GM23248 (cell line): ENCODE measurements around the gene TMPRSS11A. TPM values are rescaled to one million over a fixed set of nuclear protein-coding genes. Genes with fewer than 3 reads are reported as not detected.

ENCODE experiments used
- DNase-seq: peaks from one replicate; pipeline ENCODE4 v3.0.0-alpha.2; 2015
- H2AFZ ChIP-seq: fragments of 200-600 bp; sonication (generic); 2 replicates; pipeline ENCODE4 v1.6.1; 2016; ENCODE audit warnings: antibody characterized with exemption
- H3F3A ChIP-seq: fragments of 200-600 bp; sonication (generic); 2 replicates; pipeline ENCODE4 v1.6.1; 2016; ENCODE audit warnings: mild to moderate bottlenecking, antibody characterized with exemption, mixed run types; ENCODE audit not compliant: insufficient read depth
- H3K27ac ChIP-seq: fragments of 200-600 bp; sonication (generic); 2 replicates; pipeline ENCODE4 v1.5.1; 2016; ENCODE audit warnings: mild to moderate bottlenecking
- H3K27me3 ChIP-seq: fragments of 200-600 bp; sonication (generic); replicated peaks from 2 replicates; pipeline ENCODE4 v1.6.1; 2016; ENCODE audit warnings: mild to moderate bottlenecking; ENCODE audit not compliant: insufficient read depth
- H3K36me3 ChIP-seq: fragments of 200-600 bp; sonication (generic); 2 replicates; pipeline ENCODE4 v1.6.1; 2016; ENCODE audit warnings: low read depth, mild to moderate bottlenecking
- H3K4me1 ChIP-seq: fragments of 200-600 bp; sonication (generic); 2 replicates; pipeline ENCODE4 v1.6.1; 2016; ENCODE audit warnings: mild to moderate bottlenecking; ENCODE audit not compliant: insufficient read depth
- H3K4me2 ChIP-seq: fragments of 200-600 bp; sonication (generic); one replicate; pipeline ENCODE4 v1.6.1; 2016; ENCODE audit warnings: mild to moderate bottlenecking; ENCODE audit not compliant: unreplicated experiment
- H3K4me3 ChIP-seq: fragments of 200-600 bp; sonication (generic); 2 replicates; pipeline ENCODE4 v1.5.1; 2016; ENCODE audit warnings: mild to moderate bottlenecking
- H3K79me2 ChIP-seq: fragments of 200-600 bp; sonication (generic); 2 replicates; pipeline ENCODE4 v1.6.1; 2016; ENCODE audit warnings: mild to moderate bottlenecking; ENCODE audit not compliant: insufficient read depth
- H3K9ac ChIP-seq: fragments of 200-600 bp; sonication (generic); 2 replicates; pipeline ENCODE4 v1.6.1; 2016; ENCODE audit warnings: mild to moderate bottlenecking
- H3K9me2 ChIP-seq: fragments of 200-600 bp; sonication (generic); 2 replicates; pipeline ENCODE4 v1.6.1; 2016; ENCODE audit warnings: mixed run types, mild to moderate bottlenecking, moderate library complexity; ENCODE audit not compliant: insufficient read depth
- H3K9me3 ChIP-seq: fragments of 200-600 bp; sonication (generic); one replicate; pipeline ENCODE4 v1.6.1; 2017; ENCODE audit warnings: low read depth
- H4K20me1 ChIP-seq: fragments of 200-600 bp; sonication (generic); 2 replicates; pipeline ENCODE4 v1.6.0; 2016; ENCODE audit not compliant: insufficient read depth
- EZH2 ChIP-seq: fragments of 200-600 bp; sonication (generic); IDR thresholded peaks from 2 replicates; pipeline ENCODE4 v1.6.1; 2018; ENCODE audit warnings: antibody characterized with exemption, mild to moderate bottlenecking; ENCODE audit not compliant: insufficient read depth, poor library complexity, severe bottlenecking
- EZH2phosphoT487 ChIP-seq: fragments of 200-600 bp; sonication (generic); IDR thresholded peaks from 2 replicates; pipeline ENCODE4 v1.6.1; 2018; ENCODE audit warnings: antibody characterized with exemption, moderate library complexity, mild to moderate bottlenecking, low read depth; ENCODE audit not compliant: insufficient read depth
- WGBS, 2 experiments: methylation state at CpG; one replicate each; pipeline ENCODE4 v1.1.6; 2015 to 2017; ENCODE audit warnings: low lambda C conversion rate in 2 of 2, low coverage in 1 of 2; ENCODE audit errors: missing lambda C conversion rate in 2 of 2; 5-methylcytosine and 5-hydroxymethylcytosine counted together
- in situ Hi-C: fragments of 300-500 bp; cut with MboI; formaldehyde crosslinking; loops from 2 replicates; pipeline ENCODE4 v1.15.0; 2020
- polyA plus RNA-seq: library from polyadenylated mRNA; unstranded; fragments of >200 nt; fragmentation: Nextera tagmentation; extraction: Ambion mirVana; gene quantifications from 2 replicates; pipeline ENCODE4 v1.2.1, GENCODE V29; 2016
- total RNA-seq: library from RNA; depleted of rRNA; stranded (reverse); fragments of >200 nt; shearing (Covaris generic); gene quantifications from 2 replicates; pipeline ENCODE4 v1.2.3, GENCODE V29; 2014

The TMPRSS11A gene
- total and polyA plus RNA-seq, 2 experiments from 2014 or later: not detected

GRCh38 chr4:67933755-67934154 lies 29.5 kb downstream of the TMPRSS11A start:
- DNase-seq: peak; percentile 9

DNA sequence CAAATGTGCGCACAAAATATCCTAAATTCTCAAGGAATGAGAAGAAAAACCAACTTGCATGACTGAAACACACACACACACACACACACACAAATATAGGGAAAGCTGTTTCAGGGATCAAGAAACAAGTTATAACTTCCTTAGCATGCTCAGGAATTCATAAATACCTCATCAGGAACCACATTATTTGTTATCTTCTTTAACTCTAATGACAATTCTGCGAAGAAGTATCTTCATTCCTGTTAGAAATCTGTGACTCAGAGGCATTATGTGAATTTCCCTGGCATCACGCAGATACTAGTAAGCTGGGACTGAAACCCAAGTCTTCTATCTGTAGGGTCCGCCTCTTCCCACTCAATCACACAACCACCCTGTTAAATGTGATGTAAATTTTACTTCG lies 30.3 kb downstream of the TMPRSS11A start:
- 65 to 74% methylated on average over 5 of the region's 5 CpGs for WGBS, 2 experiments
- no peak overlapping the region for H3K27ac ChIP-seq
- no peaks in the 10 kb centered on the region for H4K20me1 ChIP-seq
- no peak for DNase-seq
- no peaks in the 10 kb centered on the region for H3K79me2 ChIP-seq
- peaks cover 10% of the 10 kb centered on the region for H3K27me3 ChIP-seq
- no peak overlapping the region for H3K9ac ChIP-seq
- no peak overlapping the region for H3K4me2 ChIP-seq
- H3F3A ChIP-seq: no peaks in the 10 kb centered on the region
- no peak overlapping the region for H3K4me3 ChIP-seq
- H3K9me2 ChIP-seq: no peaks in the 10 kb centered on the region
- no peak for TF ChIP-seq EZH2
- no peak for TF ChIP-seq EZH2phosphoT487
- in situ Hi-C loops: no loop called here
- H3K36me3 ChIP-seq: no peaks in the 10 kb centered on the region
- no peaks in the 10 kb centered on the region for H3K4me1 ChIP-seq
- no peak overlapping the region for H2AFZ ChIP-seq
- no peaks in the 10 kb centered on the region for H3K9me3 ChIP-seq

More at GRCh38 chr4:67933755-67934154, 29.5 kb downstream of the TMPRSS11A start:
- H3K4me1 ChIP-seq: no peaks in the 10 kb centered on the region
- H3K4me3 ChIP-seq: no peak overlapping the region
- H3K27me3 ChIP-seq: peaks cover 10% of the 10 kb centered on the region
- H3K9me2 ChIP-seq: no peaks in the 10 kb centered on the region
- no peaks in the 10 kb centered on the region for H3K79me2 ChIP-seq
- in situ Hi-C loops: no loop called here
- H3K4me2 ChIP-seq: no peak overlapping the region
- TF ChIP-seq EZH2phosphoT487 (no peak), EZH2 (no peak)
- H3K36me3 ChIP-seq: no peaks in the 10 kb centered on the region
- H3K9me3 ChIP-seq: no peaks in the 10 kb centered on the region
- H4K20me1 ChIP-seq: no peaks in the 10 kb centered on the region
- 29 to 31% methylated on average over 1 of the region's 1 CpG for WGBS, 2 experiments
- H2AFZ ChIP-seq: no peak overlapping the region
- no peak overlapping the region for H3K27ac ChIP-seq
- H3K9ac ChIP-seq: no peak overlapping the region
- H3F3A ChIP-seq: no peaks in the 10 kb centered on the region

DNA sequence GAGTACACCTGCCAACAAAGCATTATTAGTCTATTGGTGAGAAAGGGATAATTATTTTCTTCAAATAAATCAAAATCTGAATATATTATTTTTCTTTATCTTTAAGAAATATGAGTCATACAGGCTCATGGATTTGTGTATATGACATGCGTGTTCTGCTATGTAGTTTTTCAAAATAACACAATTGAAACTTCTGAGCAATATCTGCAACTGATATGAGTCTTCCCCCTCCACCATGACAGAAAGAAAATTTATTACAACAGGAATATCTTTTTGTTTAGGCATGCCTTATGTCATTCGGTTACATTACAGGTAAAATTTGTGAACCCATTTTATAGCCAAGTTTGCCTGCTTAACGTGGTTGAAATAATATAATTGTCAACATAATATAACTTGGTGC lies 32.0 kb downstream of the TMPRSS11A start:
- H3K9me2 ChIP-seq: no peaks in the 10 kb centered on the region
- in situ Hi-C loops: no loop called here

GRCh38 chr4:67929426-67929825 lies 33.9 kb downstream of the TMPRSS11A start:
- in situ Hi-C loops: no loop called here
- Histone ChIP-seq H2AFZ (no peak overlapping the region), H3K9me3 (no peaks in the 10 kb centered on the region), H3K79me2 (no peaks in the 10 kb centered on the region), H3K9me2 (no peaks in the 10 kb centered on the region), H3F3A (no peaks in the 10 kb centered on the region), H3K9ac (no peak overlapping the region), H3K27me3 (0 out of 2 replicates have a peak, but pooled peaks cover 7% of the 10 kb centered on the region), H3K4me1 (no peaks in the 10 kb centered on the region), H4K20me1 (no peaks in the 10 kb centered on the region), H3K4me3 (no peak overlapping the region), H3K36me3 (no peaks in the 10 kb centered on the region), H3K27ac (no peak overlapping the region), H3K4me2 (no peak overlapping the region)
- WGBS, 2 experiments: 33 to 34% methylated on average over 3 of the region's 3 CpGs
- no peak for TF ChIP-seq EZH2phosphoT487
- no peak for TF ChIP-seq EZH2
- peak; percentile 33 for DNase-seq

More for the DNA sequence above, 32.0 kb downstream of the TMPRSS11A start:
- H3K4me2 ChIP-seq: no peak overlapping the region
- H3K79me2 ChIP-seq: no peaks in the 10 kb centered on the region
- no peaks in the 10 kb centered on the region for H3K36me3 ChIP-seq
- no peaks in the 10 kb centered on the region for H3K4me1 ChIP-seq
- H2AFZ ChIP-seq: no peak overlapping the region
- no peak overlapping the region for H3K9ac ChIP-seq
- no peak overlapping the region for H3K27ac ChIP-seq
- H4K20me1 ChIP-seq: no peaks in the 10 kb centered on the region
- no peak overlapping the region for H3K4me3 ChIP-seq
- H3K9me3 ChIP-seq: no peaks in the 10 kb centered on the region
- no peak for TF ChIP-seq EZH2
- TF ChIP-seq EZH2phosphoT487: no peak
- DNase-seq: no peak
- 0 out of 2 replicates have a peak, but pooled peaks cover 7% of the 10 kb centered on the region for H3K27me3 ChIP-seq
- H3F3A ChIP-seq: no peaks in the 10 kb centered on the region
- WGBS, 2 experiments: 82 to 84% methylated on average over 3 of the region's 3 CpGs

GRCh38 chr4:67928546-67928945 lies 34.7 kb downstream of the TMPRSS11A start:
- H3K9me3 ChIP-seq: no peaks in the 10 kb centered on the region

More at GRCh38 chr4:67928546-67928945, 34.7 kb downstream of the TMPRSS11A start:
- Histone ChIP-seq H3K36me3 (no peaks in the 10 kb centered on the region), H3F3A (no peaks in the 10 kb centered on the region), H3K9ac (no peak overlapping the region), H3K27ac (no peak overlapping the region), H3K4me1 (no peaks in the 10 kb centered on the region), H3K79me2 (no peaks in the 10 kb centered on the region), H3K4me3 (no peak overlapping the region), H4K20me1 (no peaks in the 10 kb centered on the region), H3K4me2 (no peak overlapping the region), H2AFZ (no peak overlapping the region), H3K27me3 (0 out of 2 replicates have a peak, but pooled peaks cover 2% of the 10 kb centered on the region), H3K9me2 (no peaks in the 10 kb centered on the region)
- TF ChIP-seq EZH2 (no peak), EZH2phosphoT487 (no peak)
- WGBS, 2 experiments: 55 to 62% methylated on average over 3 of the region's 3 CpGs
- in situ Hi-C loops: no loop called here
- no peak for DNase-seq
